MM.1S (cell line): ENCODE results near the gene ZPR1.

Experiments
- EZH2 ChIP-seq: fragments of 300-600 bp; sonication (generic); optimal IDR thresholded peaks from 2 replicates; pipeline ENCODE3; 2017; ENCODE audit warnings: low read depth, mild to moderate bottlenecking, antibody characterized with exemption, low read length, mixed read lengths
- TF ChIP-seq, protein P1 (sequence below): fragments of 300-600 bp; sonication (generic); IDR thresholded peaks from 2 replicates; pipeline ENCODE4 v1.5.1; 2016; ENCODE audit warnings: antibody characterized with exemption, low read length, mixed read lengths

DNA sequence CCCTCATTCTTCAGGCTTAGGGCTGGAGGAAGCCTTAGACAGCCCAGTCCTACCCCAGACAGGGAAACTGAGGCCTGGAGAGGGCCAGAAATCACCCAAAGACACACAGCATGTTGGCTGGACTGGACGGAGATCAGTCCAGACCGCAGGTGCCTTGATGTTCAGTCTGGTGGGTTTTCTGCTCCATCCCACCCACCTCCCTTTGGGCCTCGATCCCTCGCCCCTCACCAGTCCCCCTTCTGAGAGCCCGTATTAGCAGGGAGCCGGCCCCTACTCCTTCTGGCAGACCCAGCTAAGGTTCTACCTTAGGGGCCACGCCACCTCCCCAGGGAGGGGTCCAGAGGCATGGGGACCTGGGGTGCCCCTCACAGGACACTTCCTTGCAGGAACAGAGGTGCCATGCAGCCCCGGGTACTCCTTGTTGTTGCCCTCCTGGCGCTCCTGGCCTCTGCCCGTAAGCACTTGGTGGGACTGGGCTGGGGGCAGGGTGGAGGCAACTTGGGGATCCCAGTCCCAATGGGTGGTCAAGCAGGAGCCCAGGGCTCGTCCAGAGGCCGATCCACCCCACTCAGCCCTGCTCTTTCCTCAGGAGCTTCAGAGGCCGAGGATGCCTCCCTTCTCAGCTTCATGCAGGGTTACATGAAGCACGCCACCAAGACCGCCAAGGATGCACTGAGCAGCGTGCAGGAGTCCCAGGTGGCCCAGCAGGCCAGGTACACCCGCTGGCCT is 42.5 kb upstream of the ZPR1 start:
- TF ChIP-seq, protein P1, sequence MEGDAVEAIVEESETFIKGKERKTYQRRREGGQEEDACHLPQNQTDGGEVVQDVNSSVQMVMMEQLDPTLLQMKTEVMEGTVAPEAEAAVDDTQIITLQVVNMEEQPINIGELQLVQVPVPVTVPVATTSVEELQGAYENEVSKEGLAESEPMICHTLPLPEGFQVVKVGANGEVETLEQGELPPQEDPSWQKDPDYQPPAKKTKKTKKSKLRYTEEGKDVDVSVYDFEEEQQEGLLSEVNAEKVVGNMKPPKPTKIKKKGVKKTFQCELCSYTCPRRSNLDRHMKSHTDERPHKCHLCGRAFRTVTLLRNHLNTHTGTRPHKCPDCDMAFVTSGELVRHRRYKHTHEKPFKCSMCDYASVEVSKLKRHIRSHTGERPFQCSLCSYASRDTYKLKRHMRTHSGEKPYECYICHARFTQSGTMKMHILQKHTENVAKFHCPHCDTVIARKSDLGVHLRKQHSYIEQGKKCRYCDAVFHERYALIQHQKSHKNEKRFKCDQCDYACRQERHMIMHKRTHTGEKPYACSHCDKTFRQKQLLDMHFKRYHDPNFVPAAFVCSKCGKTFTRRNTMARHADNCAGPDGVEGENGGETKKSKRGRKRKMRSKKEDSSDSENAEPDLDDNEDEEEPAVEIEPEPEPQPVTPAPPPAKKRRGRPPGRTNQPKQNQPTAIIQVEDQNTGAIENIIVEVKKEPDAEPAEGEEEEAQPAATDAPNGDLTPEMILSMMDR: no peak
- TF ChIP-seq EZH2: no peak
